PC-3 (cell line): ENCODE data around the gene NPAS1. TPM values are rescaled to one million over a fixed set of nuclear protein-coding genes. Genes with fewer than 3 reads are reported as not detected.

ENCODE experiments used
- ATAC-seq: fragments of 200-7000 bp; cut with Tn5 transposase; 2 replicates; pipeline ENCODE4 v1.9.1; 2020; ENCODE audit warnings: mild to moderate bottlenecking, moderate library complexity
- BruUV-seq: library from RNA; stranded (reverse); fragments of 400-500 nt; replicated peaks from 2 replicates; lab custom pipeline; 2021; lab: Mats Ljungman, UMichigan
- CTCF ChIA-PET: fragments of 300-600 bp; sonication (Branson Sonifier 250); formaldehyde crosslinking; loops from one replicate; lab custom pipeline; 2022; ENCODE audit warnings: antibody characterized with exemption; lab: Charles Lee
- POLR2A ChIA-PET: fragments of 300-600 bp; sonication (Branson Sonifier 250); formaldehyde crosslinking; loops from one replicate; lab custom pipeline; 2022; ENCODE audit warnings: antibody characterized with exemption; ENCODE audit not compliant: unreplicated experiment; lab: Charles Lee
- DNase-seq: peaks from one replicate; pipeline ENCODE4 v3.0.0-alpha.2; 2015
- H2AFZ ChIP-seq: fragments of 300-600 bp; sonication (generic); 2 replicates; pipeline ENCODE4 v1.6.0; 2016; ENCODE audit warnings: antibody characterized with exemption, low read length
- H3F3A ChIP-seq: fragments of 300-600 bp; sonication (generic); one replicate; pipeline ENCODE4 v1.6.0; 2017; ENCODE audit warnings: antibody characterized with exemption, low read length, control low read depth, mild to moderate bottlenecking; ENCODE audit not compliant: unreplicated experiment
- H3K27ac ChIP-seq: fragments of 300-600 bp; sonication (generic); 2 replicates; pipeline ENCODE4 v1.5.1; 2016; ENCODE audit warnings: mild to moderate bottlenecking, low read length
- H3K27me3 ChIP-seq: fragments of 300-600 bp; sonication (generic); 2 replicates; pipeline ENCODE4 v1.6.1; 2016; ENCODE audit warnings: low read length, mixed read lengths
- H3K36me3 ChIP-seq: fragments of 300-600 bp; sonication (generic); 2 replicates; pipeline ENCODE4 v1.6.1; 2016; ENCODE audit warnings: low read depth, mixed run types, low read length, mixed read lengths
- H3K4me1 ChIP-seq: fragments of 300-600 bp; sonication (generic); 2 replicates; pipeline ENCODE4 v1.5.1; 2016; ENCODE audit warnings: low read length; ENCODE audit not compliant: insufficient read depth
- H3K4me2 ChIP-seq: fragments of 300-600 bp; sonication (generic); 2 replicates; pipeline ENCODE4 v1.6.0; 2016; ENCODE audit warnings: low read length
- H3K4me3 ChIP-seq: fragments of 300-600 bp; sonication (generic); 2 replicates; pipeline ENCODE4 v1.5.1; 2016; ENCODE audit warnings: mild to moderate bottlenecking, low read length, mixed read lengths
- H3K79me2 ChIP-seq: fragments of 300-600 bp; sonication (generic); 2 replicates; pipeline ENCODE4 v1.6.1; 2017; ENCODE audit warnings: low read length, mixed read lengths
- H3K9ac ChIP-seq: fragments of 300-600 bp; sonication (generic); 2 replicates; pipeline ENCODE4 v1.6.0; 2016; ENCODE audit warnings: mild to moderate bottlenecking, low read length
- H3K9me2 ChIP-seq: fragments of 300-600 bp; sonication (generic); replicated peaks from 2 replicates; pipeline ENCODE4 v1.6.1; 2016; ENCODE audit warnings: mixed run types, low read length, mixed read lengths
- H3K9me3 ChIP-seq: fragments of 300-600 bp; sonication (generic); 2 replicates; pipeline ENCODE4 v1.6.1; 2016; ENCODE audit warnings: low read length, mixed read lengths
- H4K20me1 ChIP-seq: fragments of 300-600 bp; sonication (generic); 2 replicates; pipeline ENCODE4 v1.6.1; 2016; ENCODE audit warnings: low read length, mixed read lengths
- CTCF ChIP-seq: fragments of 300-600 bp; sonication (generic); conservative IDR thresholded peaks from 2 replicates; pipeline ENCODE4 v1.5.1; 2017; ENCODE audit warnings: antibody characterized with exemption, low read depth, mild to moderate bottlenecking, low read length
- EZH2 ChIP-seq: fragments of 300-600 bp; sonication (generic); IDR thresholded peaks from one replicate; pipeline ENCODE4 v1.6.1; 2017; ENCODE audit warnings: antibody characterized with exemption, mild to moderate bottlenecking, low read length; ENCODE audit not compliant: unreplicated experiment
- EZH2phosphoT487 ChIP-seq: fragments of 300-600 bp; sonication (generic); IDR thresholded peaks from 2 replicates; pipeline ENCODE4 v1.6.1; 2018; ENCODE audit warnings: mild to moderate bottlenecking, antibody characterized with exemption, low read length, borderline replicate concordance
- intact Hi-C: fragments of 100-400 bp; cut with micrococcal nuclease; formaldehyde crosslinking; loops from 2 replicates; pipeline ENCODE4 v1.9.0; 2023
- total RNA-seq: library from RNA; depleted of rRNA; stranded (reverse); fragments of >200 nt; gene quantifications from 2 replicates; pipeline ENCODE4 v1.2.3, GENCODE V29; 2014

The NPAS1 gene
- total RNA-seq, 1 experiment from 2014 or later, result 1.6 TPM

GRCh38 chr19:47020132-47020805 is 632 bp downstream of the NPAS1 start:
- no TSS peak for BruUV-seq
- H3K9me3 ChIP-seq, result no peaks in the 10 kb centered on the region
- H4K20me1 ChIP-seq, result no peaks in the 10 kb centered on the region
- H3K27ac ChIP-seq, result no peak overlapping the region
- H3K4me2 ChIP-seq, result peak overlapping the region; percentile 49
- H3K79me2 ChIP-seq, result no peaks in the 10 kb centered on the region
- CTCF ChIA-PET, result no interaction called here
- H3K9ac ChIP-seq, result no peak overlapping the region
- H3K9me2 ChIP-seq, result no peaks in the 10 kb centered on the region
- TF ChIP-seq CTCF, result no peak
- no peak for TF ChIP-seq EZH2
- H3F3A ChIP-seq, result no peaks in the 10 kb centered on the region
- H3K4me3 ChIP-seq, result peak overlapping the region; percentile 27; the same call in 1 of the 2 replicates
- H3K4me1 ChIP-seq, result peaks cover 9% of the 10 kb centered on the region; the same call in 1 of the 2 replicates
- POLR2A ChIA-PET, result no interaction called here
- no peak overlapping the region for H2AFZ ChIP-seq
- DNase-seq (no peak), ATAC-seq (no peak)
- no peaks in the 10 kb centered on the region for H3K36me3 ChIP-seq
- peaks cover 35% of the 10 kb centered on the region for H3K27me3 ChIP-seq
- intact Hi-C loops, result no loop called here

- Histone ChIP-seq H3K9me3 (no peaks in the 10 kb centered on the region), H3K27ac (no peak overlapping the region), H3K4me2 (peak overlapping the region; percentile 76), H3F3A (no peaks in the 10 kb centered on the region), H3K9ac (no peak overlapping the region), H3K79me2 (no peaks in the 10 kb centered on the region), H3K9me2 (no peaks in the 10 kb centered on the region), H3K4me3 (peak overlapping the region; percentile 42; the same call in 1 of the 2 replicates), H3K4me1 (peaks cover 9% of the 10 kb centered on the region; the same call in 1 of the 2 replicates), H3K36me3 (no peaks in the 10 kb centered on the region), H3K27me3 (peaks cover 35% of the 10 kb centered on the region), H2AFZ (peak overlapping the region; percentile 18; the same call in 1 of the 2 replicates), H4K20me1 (no peaks in the 10 kb centered on the region)
- POLR2A ChIA-PET, result no interaction called here
- ATAC-seq, result no peak; the same call in 1 of the 2 replicates
- no peak for TF ChIP-seq CTCF
- TF ChIP-seq EZH2phosphoT487, result no peak
- no peak for TF ChIP-seq EZH2
- no TSS peak for BruUV-seq
- DNase-seq, result no peak
- CTCF ChIA-PET, result no interaction called here
- intact Hi-C loops, result no loop called here
Observed at GRCh38 chr19:47020992-47021496, 1.4 kb downstream of the NPAS1 start.

GRCh38 chr19:47021536-47022139 is 2.0 kb downstream of the NPAS1 start:
- H3K4me2 ChIP-seq, result peak overlapping the region; percentile 76
- DNase-seq, result no peak
- peak; percentile 32 for ATAC-seq
- no peaks in the 10 kb centered on the region for H3K9me2 ChIP-seq
- peaks cover 9% of the 10 kb centered on the region; the same call in 1 of the 2 replicates for H3K4me1 ChIP-seq
- ChIA-PET POLR2A (no interaction called here), CTCF (no interaction called here)
- H4K20me1 ChIP-seq, result no peaks in the 10 kb centered on the region
- peaks cover 35% of the 10 kb centered on the region for H3K27me3 ChIP-seq
- H3K79me2 ChIP-seq, result no peaks in the 10 kb centered on the region
- H3K36me3 ChIP-seq, result no peaks in the 10 kb centered on the region
- H3K9ac ChIP-seq, result no peak overlapping the region
- peak overlapping the region; percentile 42; the same call in 1 of the 2 replicates for H3K4me3 ChIP-seq
- no peaks in the 10 kb centered on the region for H3K9me3 ChIP-seq
- H3F3A ChIP-seq, result no peaks in the 10 kb centered on the region
- intact Hi-C loops, result no loop called here
- H3K27ac ChIP-seq, result no peak overlapping the region
- BruUV-seq, result no TSS peak
- TF ChIP-seq EZH2phosphoT487 (peak; percentile 65; the same call in 1 of the 2 replicates), CTCF (no peak), EZH2 (peak; percentile 69)
- peak overlapping the region; percentile 18; the same call in 1 of the 2 replicates for H2AFZ ChIP-seq
